IMR-90 (cell line): ENCODE measurements around the gene ANKRD63.
A peak's percentile ranks its signal among the peaks of the same experiment; 100 is the strongest.

Source experiments
- BHLHE40 ChIP-seq: fragments of 150-350 bp; IDR thresholded peaks from 2 replicates; pipeline ENCODE4 v1.6.1; 2016; ENCODE audit warnings: mild to moderate bottlenecking, low read depth, low read length
- CEBPB ChIP-seq: IDR thresholded peaks from 2 replicates; pipeline ENCODE4 v1.6.1; 2012; ENCODE audit warnings: low read depth, low read length, improper control_type of control experiment
- CHD1 ChIP-seq: IDR thresholded peaks from 2 replicates; pipeline ENCODE4 v1.6.1; 2012; ENCODE audit warnings: low read depth, low read length, improper control_type of control experiment
- CTCF ChIP-seq: conservative IDR thresholded peaks from 2 replicates; pipeline ENCODE4 v1.5.1; 2012; ENCODE audit warnings: mild to moderate bottlenecking, low read depth, low read length, improper control_type of control experiment
- ELK1 ChIP-seq: fragments of 150-350 bp; IDR thresholded peaks from 2 replicates; pipeline ENCODE4 v1.6.1; 2016; ENCODE audit warnings: low read depth, mild to moderate bottlenecking, low read length, moderate library complexity, borderline replicate concordance
- FOS ChIP-seq: fragments of 150-350 bp; IDR thresholded peaks from 2 replicates; pipeline ENCODE4 v1.6.1; 2016; ENCODE audit warnings: low read depth, low read length
- MAFK ChIP-seq: IDR thresholded peaks from 2 replicates; pipeline ENCODE4 v1.6.1; 2012; ENCODE audit warnings: low read depth, low read length, improper control_type of control experiment
- MXI1 ChIP-seq: IDR thresholded peaks from 2 replicates; pipeline ENCODE4 v1.6.1; 2012; ENCODE audit warnings: low read depth, mild to moderate bottlenecking, low read length, moderate library complexity, borderline replicate concordance
- POLR2A ChIP-seq: IDR thresholded peaks from 2 replicates; pipeline ENCODE4 v1.6.1; 2012; ENCODE audit warnings: mild to moderate bottlenecking, low read depth, low read length
- RAD21 ChIP-seq: IDR thresholded peaks from 2 replicates; pipeline ENCODE4 v1.6.1; 2012; ENCODE audit warnings: low read length, improper control_type of control experiment
- RCOR1 ChIP-seq: IDR thresholded peaks from 2 replicates; pipeline ENCODE4 v1.6.1; 2012; ENCODE audit warnings: mild to moderate bottlenecking, low read length, improper control_type of control experiment; ENCODE audit not compliant: insufficient replicate concordance
- RFX5 ChIP-seq: IDR thresholded peaks from 2 replicates; pipeline ENCODE4 v1.8.0; 2012; ENCODE audit warnings: low read depth, mild to moderate bottlenecking, low read length, moderate library complexity
- SMC3 ChIP-seq: fragments of 150-350 bp; IDR thresholded peaks from 2 replicates; pipeline ENCODE4 v1.6.1; 2016; ENCODE audit warnings: low read depth, mild to moderate bottlenecking, antibody characterized with exemption, low read length, moderate library complexity
- USF2 ChIP-seq: fragments of 150-350 bp; IDR thresholded peaks from 2 replicates; pipeline ENCODE4 v1.6.1; 2017; ENCODE audit warnings: mild to moderate bottlenecking, antibody characterized with exemption, low read length, low read depth

- TF ChIP-seq CTCF: no peak
- no peak for TF ChIP-seq SMC3
- no peak for TF ChIP-seq RAD21
- TF ChIP-seq RCOR1: no peak
- TF ChIP-seq CEBPB: no peak
- no peak for TF ChIP-seq POLR2A
- TF ChIP-seq FOS: no peak
- TF ChIP-seq BHLHE40: no peak
- no peak for TF ChIP-seq CHD1
- TF ChIP-seq MXI1: no peak
- 0 out of 2 replicates have a peak, but pooled peaks have one; percentile 51 for TF ChIP-seq USF2
- TF ChIP-seq RFX5: no peak
- TF ChIP-seq MAFK: no peak
- no peak for TF ChIP-seq ELK1
Observed at GRCh38 chr15:40235201-40235885, 47.5 kb downstream of the ANKRD63 start.
